HCT116 (cell line): ENCODE data around the gene PRPF19. TPM values are rescaled to one million over a fixed set of nuclear protein-coding genes. Genes with fewer than 3 reads are reported as not detected.

Source experiments
- ATAC-seq: fragments of 200-7000 bp; cut with Tn5 transposase; 2 replicates; pipeline ENCODE4 v1.9.1; 2020; ENCODE audit warnings: mild to moderate bottlenecking, moderate library complexity
- BruUV-seq: library from RNA; stranded (reverse); fragments of 400-500 nt; replicated peaks from 2 replicates; lab custom pipeline; 2021; lab: Mats Ljungman, UMichigan
- CTCF ChIA-PET: fragments of 300-600 bp; sonication (Branson Sonifier 250); formaldehyde crosslinking; loops from one replicate; lab custom pipeline; 2021; ENCODE audit warnings: antibody characterized with exemption; lab: Charles Lee
- POLR2A ChIA-PET: fragments of 300-600, 350-600 bp; sonication (Branson Sonifier 250); formaldehyde crosslinking; loops from one replicate; lab custom pipeline; 2021; ENCODE audit warnings: antibody characterized with exemption; lab: Charles Lee
- RAD21 ChIA-PET, 2 experiments: fragments of 300-600 bp; sonication (Branson Sonifier 250); formaldehyde crosslinking; loops; one replicate each; lab custom pipeline; 2023; ENCODE audit warnings: low total read pairs in 2 of 2; ENCODE audit not compliant: uncharacterized antibody in 2 of 2, unreplicated experiment in 2 of 2, low non-redundant PET in 1 of 2; lab: Charles Lee
- DNase-seq: peaks from one replicate; pipeline ENCODE4 v3.0.0-alpha.2; 2010; ENCODE audit warnings: low read depth, low spot score
- H2AFZ ChIP-seq: fragments of 200-600 bp; shearing (Covaris generic), sonication (generic); 2 replicates; pipeline ENCODE4 v1.6.1; 2017; ENCODE audit warnings: low read depth, mixed run types, mixed read lengths, antibody characterized with exemption, low read length; ENCODE audit not compliant: poor library complexity, severe bottlenecking
- H3K27ac ChIP-seq: 2 replicates; pipeline ENCODE4 v1.5.1; 2012; ENCODE audit warnings: low read depth, low read length
- H3K27me3 ChIP-seq: fragments of 200-600 bp; sonication (generic); 2 replicates; pipeline ENCODE4 v1.6.1; 2016; ENCODE audit warnings: mixed run types, low read length, mixed read lengths; ENCODE audit not compliant: insufficient read depth
- H3K36me3 ChIP-seq, 2 experiments: fragments of 200-500 bp in 1 of 2; fragments of 200-600 bp in 1 of 2; sonication (Bioruptor generic) in 1 of 2; sonication (generic) in 1 of 2; 2 replicates each; pipeline versions ENCODE4 v1.5.1 to v1.6.1; 2014 to 2016; ENCODE audit warnings: low read length in 2 of 2, inconsistent platforms in 1 of 2, mixed read lengths in 1 of 2, mixed run types in 1 of 2; ENCODE audit not compliant: insufficient read depth in 2 of 2, control insufficient read depth in 1 of 2
- H3K4me1 ChIP-seq, 2 experiments: fragments of 200-600 bp in 1 of 2; sonication (generic) in 1 of 2; 2 replicates each; pipeline versions ENCODE4 v1.5.1 to v1.6.1; 2012 to 2017; ENCODE audit warnings: low read length in 2 of 2, inconsistent platforms in 1 of 2, mild to moderate bottlenecking in 1 of 2, mixed read lengths in 1 of 2, mixed run types in 1 of 2, moderate library complexity in 1 of 2; ENCODE audit not compliant: insufficient read depth in 2 of 2, control insufficient read depth in 1 of 2
- H3K4me2 ChIP-seq: fragments of 200-600 bp; sonication (generic); 2 replicates; pipeline ENCODE4 v1.6.1; 2017; ENCODE audit warnings: mixed run types, low read length, mixed read lengths
- H3K4me3 ChIP-seq, 2 experiments: fragments of 200-600 bp in 1 of 2; sonication (generic) in 1 of 2; replicated peaks in 1 of 2; 2 replicates each; pipeline ENCODE4 v1.5.1; 2011 to 2016; ENCODE audit warnings: low read length in 2 of 2, control low read depth in 1 of 2, low read depth in 1 of 2, mild to moderate bottlenecking in 1 of 2, mixed read lengths in 1 of 2, mixed run types in 1 of 2
- H3K79me2 ChIP-seq: fragments of 200-600 bp; sonication (generic); 2 replicates; pipeline ENCODE4 v1.6.1; 2017; ENCODE audit warnings: mild to moderate bottlenecking, mixed run types, low read length, moderate library complexity, mixed read lengths; ENCODE audit not compliant: insufficient read depth
- H3K9ac ChIP-seq: fragments of 200-600 bp; sonication (generic); 2 replicates; pipeline ENCODE4 v1.6.1; 2016; ENCODE audit warnings: low read length, mixed read lengths
- H3K9me2 ChIP-seq: fragments of 200-600 bp; sonication (generic), shearing (Covaris generic); 2 replicates; pipeline ENCODE4 v1.6.1; 2017; ENCODE audit warnings: mixed run types, mild to moderate bottlenecking, moderate library complexity; ENCODE audit not compliant: insufficient read depth
- H3K9me3 ChIP-seq, 2 experiments: fragments of 200-500 bp in 1 of 2; fragments of 200-600 bp in 1 of 2; sonication (Bioruptor generic) in 1 of 2; sonication (generic) in 1 of 2; 2 replicates each; pipeline ENCODE4 v1.6.1; 2014 to 2017; ENCODE audit warnings: low read length in 2 of 2, mixed read lengths in 2 of 2, inconsistent platforms in 1 of 2, low read depth in 1 of 2, mild to moderate bottlenecking in 1 of 2, mixed run types in 1 of 2, moderate library complexity in 1 of 2; ENCODE audit not compliant: control insufficient read depth in 1 of 2, insufficient read depth in 1 of 2
- H4K20me1 ChIP-seq: fragments of 200-600 bp; sonication (generic), shearing (Covaris generic); 2 replicates; pipeline ENCODE4 v1.6.1; 2017; ENCODE audit warnings: mixed run types, mild to moderate bottlenecking, moderate library complexity; ENCODE audit not compliant: insufficient read depth
- ATF3 ChIP-seq: IDR thresholded peaks from 2 replicates; pipeline ENCODE4 v1.6.1; 2012
- CEBPB ChIP-seq: IDR thresholded peaks from 2 replicates; pipeline ENCODE4 v1.6.1; 2012; ENCODE audit warnings: low read depth
- CTCF ChIP-seq, 3 experiments: fragments of 200-600 bp in 1 of 3; sonication (generic) in 1 of 3; IDR thresholded peaks in 2 of 3; conservative IDR thresholded peaks in 1 of 3; 2 replicates each; pipeline ENCODE4 v1.5.1; 2012 to 2017; ENCODE audit warnings: low read depth in 2 of 3, low read length in 2 of 3, antibody characterized with exemption in 1 of 3, borderline replicate concordance in 1 of 3, control low read depth in 1 of 3, mild to moderate bottlenecking in 1 of 3, mixed read lengths in 1 of 3, mixed run types in 1 of 3, moderate library complexity in 1 of 3; ENCODE audit not compliant: insufficient read depth in 1 of 3
- EZH2phosphoT487 ChIP-seq: fragments of 200-600 bp; IDR thresholded peaks from 2 replicates; pipeline ENCODE4 v1.6.1; 2018; ENCODE audit warnings: antibody characterized with exemption, borderline replicate concordance
- JUND ChIP-seq: IDR thresholded peaks from 2 replicates; pipeline ENCODE4 v1.6.1; 2012
- MAX ChIP-seq: IDR thresholded peaks from 2 replicates; pipeline ENCODE4 v1.6.1; 2012
- POLR2A ChIP-seq: IDR thresholded peaks from 2 replicates; pipeline ENCODE4 v1.7.0; 2011; ENCODE audit warnings: borderline replicate concordance; ENCODE audit not compliant: insufficient read depth, insufficient read length; ENCODE audit errors: extremely low read depth
- POLR2AphosphoS5 ChIP-seq: IDR thresholded peaks from 2 replicates; pipeline ENCODE4 v1.6.1; 2011; ENCODE audit warnings: mild to moderate bottlenecking, low read depth, low read length, moderate library complexity
- SIN3A ChIP-seq: IDR thresholded peaks from 2 replicates; pipeline ENCODE4 v1.6.1; 2012; ENCODE audit warnings: low read depth
- SP1 ChIP-seq: IDR thresholded peaks from 2 replicates; pipeline ENCODE4 v1.6.1; 2012; ENCODE audit warnings: low read depth
- SRF ChIP-seq: IDR thresholded peaks from 2 replicates; pipeline ENCODE4 v1.6.1; 2012; ENCODE audit warnings: low read depth
- TCF7L2 ChIP-seq: IDR thresholded peaks from 2 replicates; pipeline ENCODE4 v1.7.0; 2011; ENCODE audit warnings: borderline replicate concordance, inconsistent platforms; ENCODE audit not compliant: insufficient read depth, insufficient read length; ENCODE audit errors: extremely low read depth
- YY1 ChIP-seq: IDR thresholded peaks from 2 replicates; pipeline ENCODE4 v1.6.1; 2011; ENCODE audit warnings: low read length, low read depth, moderate library complexity, mild to moderate bottlenecking; ENCODE audit not compliant: insufficient replicate concordance; ENCODE audit errors: extremely low read depth
- ZBTB33 ChIP-seq: IDR thresholded peaks from 2 replicates; pipeline ENCODE4 v1.6.1; 2011; ENCODE audit warnings: mild to moderate bottlenecking, low read length, moderate library complexity; ENCODE audit not compliant: insufficient replicate concordance; ENCODE audit errors: extremely low read depth
- ZNF274 ChIP-seq: fragments of 200-500 bp; sonication (Bioruptor generic); IDR thresholded peaks from 2 replicates; pipeline ENCODE4 v1.6.1; 2014; ENCODE audit warnings: mild to moderate bottlenecking, low read depth, low read length, inconsistent platforms
- intact Hi-C: fragments of 100-400 bp; cut with micrococcal nuclease; formaldehyde crosslinking; loops from 2 replicates; pipeline ENCODE4 v1.10.0; 2022
- total RNA-seq: library from RNA; stranded (reverse); gene quantifications from one replicate; pipeline ENCODE4 v1.2.1, GENCODE V29; 2021; ENCODE audit not compliant: unreplicated experiment

PRPF19 gene
- total RNA-seq, 1 experiment from 2014 or later = 156 TPM

- TF ChIP-seq CTCF (IDR thresholded peaks at IDR 0.05 in 2 of 3, conservative IDR thresholded peaks at IDR 0.05 in 1 of 3; ENCODE audit: borderline replicate concordance in 1 of 3, insufficient read depth in 1 of 3, low read depth in 2 of 3, low read length in 2 of 3) = no peak
- no peak for TF ChIP-seq YY1
- TF ChIP-seq SP1 = no peak
- no peak for TF ChIP-seq ZNF274
Measured at GRCh38 chr11:60926500-60926899, 20.1 kb upstream of the PRPF19 start (continued).

- no peaks in the 10 kb centered on the region for H3K9me2 ChIP-seq
- no peak overlapping the region for H3K27ac ChIP-seq
- no peaks in the 10 kb centered on the region for H3K9me3 ChIP-seq
- peak overlapping the region; percentile 74 to 75 for H3K4me3 ChIP-seq
- no peaks in the 10 kb centered on the region for H4K20me1 ChIP-seq
- H3K79me2 ChIP-seq = no peaks in the 10 kb centered on the region; the same call in 1 of the 2 replicates
- POLR2A ChIA-PET = no interaction called here
- H3K27me3 ChIP-seq = no peaks in the 10 kb centered on the region
- DNase-seq (no peak), ATAC-seq (no peak)
- H3K9ac ChIP-seq = peak overlapping the region; percentile 77; the same call in 1 of the 2 replicates
- TSS peak; percentile 39 for BruUV-seq
- TF ChIP-seq SIN3A (no peak), CEBPB (no peak), ZNF274 (no peak), POLR2AphosphoS5 (no peak), SRF (no peak), YY1 (no peak), EZH2phosphoT487 (no peak), TCF7L2 (no peak), POLR2A (no peak), ZBTB33 (no peak), JUND (no peak), MAX (no peak), ATF3 (no peak)
- CTCF ChIA-PET = no interaction called here
- intact Hi-C loops = no loop called here
- H3K4me1 ChIP-seq = peaks cover 18 to 26% of the 10 kb centered on the region in 2 experiments
- peak overlapping the region; percentile 92 for H3K4me2 ChIP-seq
- H2AFZ ChIP-seq = no peak overlapping the region
- RAD21 ChIA-PET = no interaction called here
- peaks cover 15 to 20% of the 10 kb centered on the region in 2 experiments; a peak in 3 of 4 replicates for H3K36me3 ChIP-seq
Measured at GRCh38 chr11:60925868-60926267, 19.5 kb upstream of the PRPF19 start.
